GM19025 (cell line): ENCODE data around the gene IP6K1.

Experiments used
- ATAC-seq: cut with Tn5 transposase; IDR thresholded peaks from one replicate; pipeline ENCODE4 v1.9.1; 2021; ENCODE audit warnings: mild to moderate bottlenecking, low read depth, moderate library complexity; ENCODE audit not compliant: unreplicated experiment

Gene IP6K1

GRCh38 chr3:49727924-49728361, 58.4 kb downstream of the IP6K1 start:
- ATAC-seq: no peak

GRCh38 chr3:49727154-49727923, 59.0 kb downstream of the IP6K1 start:
- no peak for ATAC-seq

GRCh38 chr3:49725906-49726681, 60.2 kb downstream of the IP6K1 start:
- ATAC-seq: no peak

GRCh38 chr3:49724586-49724985, 61.8 kb downstream of the IP6K1 start:
- ATAC-seq: no peak

GRCh38 chr3:49723628-49724551, 62.5 kb downstream of the IP6K1 start, which contains the start of gene GMPPB:
Gene GMPPB (minus strand): TSS chr3:49723951. CDS start chr3:49723726, 225 bp downstream.
- peak; percentile 83 for ATAC-seq

GRCh38 chr3:49723296-49723627, 63.1 kb downstream of the IP6K1 start:
- no peak for ATAC-seq

- ATAC-seq: no peak
Measured at GRCh38 chr3:49722896-49723295, 63.4 kb downstream of the IP6K1 start.

GRCh38 chr3:49721896-49722781, 64.2 kb downstream of the IP6K1 start:
- ATAC-seq: no peak

GRCh38 chr3:49721596-49721895, 64.8 kb downstream of the IP6K1 start:
- no peak for ATAC-seq

GRCh38 chr3:49720855-49721595, 65.3 kb downstream of the IP6K1 start:
- ATAC-seq: no peak

GRCh38 chr3:49719214-49719884, 67.0 kb downstream of the IP6K1 start, which contains the start of gene AMIGO3:
Gene AMIGO3 (minus strand): TSS chr3:49719684. CDS start chr3:49719465, 219 bp downstream.
- ATAC-seq: peak; percentile 42

- ATAC-seq: no peak
Measured at GRCh38 chr3:49718858-49719213, 67.5 kb downstream of the IP6K1 start.

GRCh38 chr3:49717959-49718857, 68.1 kb downstream of the IP6K1 start:
- no peak for ATAC-seq

- ATAC-seq: no peak
Measured at GRCh38 chr3:49717211-49717958, 69.0 kb downstream of the IP6K1 start.

- no peak for ATAC-seq
Measured at GRCh38 chr3:49716691-49717210, 69.6 kb downstream of the IP6K1 start.

- no peak for ATAC-seq
Measured at GRCh38 chr3:49716169-49716568, 70.2 kb downstream of the IP6K1 start.

GRCh38 chr3:49715611-49716121, 70.7 kb downstream of the IP6K1 start:
- no peak for ATAC-seq
